ENCODE data around the gene RBFOX2.

RBFOX2 gene

DNA sequence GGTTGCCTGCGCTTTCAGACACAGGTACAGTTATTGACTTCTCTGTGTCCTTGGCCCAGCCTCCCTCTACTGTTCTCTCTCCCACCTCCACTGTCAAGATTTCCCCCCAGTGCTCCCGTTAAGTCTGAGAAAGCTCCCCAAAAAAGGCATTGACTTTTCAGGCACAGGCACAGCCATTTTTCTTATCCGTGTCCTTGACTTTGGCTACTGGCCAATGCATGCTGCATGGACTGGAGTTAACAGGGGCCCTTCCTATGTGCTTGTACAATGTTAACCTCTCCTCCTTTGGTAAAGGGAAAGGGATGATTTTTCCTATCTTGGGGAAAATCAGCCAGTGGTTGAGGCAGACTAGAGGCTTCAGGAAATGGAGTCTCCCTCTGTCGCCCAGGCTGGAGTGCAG, 306.7 kb downstream of the RBFOX2 start:
- TF ChIP-seq, protein P1, sequence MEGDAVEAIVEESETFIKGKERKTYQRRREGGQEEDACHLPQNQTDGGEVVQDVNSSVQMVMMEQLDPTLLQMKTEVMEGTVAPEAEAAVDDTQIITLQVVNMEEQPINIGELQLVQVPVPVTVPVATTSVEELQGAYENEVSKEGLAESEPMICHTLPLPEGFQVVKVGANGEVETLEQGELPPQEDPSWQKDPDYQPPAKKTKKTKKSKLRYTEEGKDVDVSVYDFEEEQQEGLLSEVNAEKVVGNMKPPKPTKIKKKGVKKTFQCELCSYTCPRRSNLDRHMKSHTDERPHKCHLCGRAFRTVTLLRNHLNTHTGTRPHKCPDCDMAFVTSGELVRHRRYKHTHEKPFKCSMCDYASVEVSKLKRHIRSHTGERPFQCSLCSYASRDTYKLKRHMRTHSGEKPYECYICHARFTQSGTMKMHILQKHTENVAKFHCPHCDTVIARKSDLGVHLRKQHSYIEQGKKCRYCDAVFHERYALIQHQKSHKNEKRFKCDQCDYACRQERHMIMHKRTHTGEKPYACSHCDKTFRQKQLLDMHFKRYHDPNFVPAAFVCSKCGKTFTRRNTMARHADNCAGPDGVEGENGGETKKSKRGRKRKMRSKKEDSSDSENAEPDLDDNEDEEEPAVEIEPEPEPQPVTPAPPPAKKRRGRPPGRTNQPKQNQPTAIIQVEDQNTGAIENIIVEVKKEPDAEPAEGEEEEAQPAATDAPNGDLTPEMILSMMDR (IDR thresholded peaks at IDR 0.05; ENCODE audit: low read depth, low read length), result no peak
- no peak for DNase-seq (ENCODE audit: extremely low read depth, low read depth)

DNA sequence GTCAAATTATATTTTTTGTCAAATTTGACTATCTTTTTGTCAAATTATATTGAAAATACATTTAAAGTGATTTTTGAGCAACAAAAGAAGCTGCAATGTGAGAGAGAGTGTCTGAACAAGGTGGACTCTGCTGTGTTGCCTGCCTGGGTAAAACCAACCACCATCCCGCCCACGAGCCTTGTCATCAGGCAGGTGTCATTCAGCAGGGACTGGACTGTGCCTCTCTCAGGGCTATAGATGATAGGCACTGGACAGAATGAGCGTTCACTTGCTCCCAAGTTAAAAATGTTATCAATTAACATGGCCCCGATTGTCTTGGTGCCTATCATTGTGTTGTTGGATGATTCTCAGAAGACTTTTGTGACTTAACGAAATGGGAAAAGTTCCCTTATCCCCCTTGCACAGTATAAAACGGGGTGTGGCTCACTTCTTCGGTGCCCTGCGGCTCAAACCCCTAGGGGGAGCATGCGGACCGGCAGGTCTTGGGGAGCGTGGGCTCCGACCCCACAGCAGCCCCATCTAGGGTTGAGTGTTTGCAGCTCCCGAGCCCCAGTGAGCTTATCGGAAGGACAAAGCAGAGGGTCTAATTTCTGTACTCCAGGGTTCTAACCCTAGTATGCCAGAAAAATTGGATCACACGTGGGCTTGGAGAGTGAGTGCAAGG, 309.3 kb downstream of the RBFOX2 start:
- TF ChIP-seq, protein P1 (IDR thresholded peaks at IDR 0.05; ENCODE audit: low read depth, low read length), result no peak; the same call in 1 of the 2 replicates
- DNase-seq (ENCODE audit: extremely low read depth, low read depth), result no peak

DNA sequence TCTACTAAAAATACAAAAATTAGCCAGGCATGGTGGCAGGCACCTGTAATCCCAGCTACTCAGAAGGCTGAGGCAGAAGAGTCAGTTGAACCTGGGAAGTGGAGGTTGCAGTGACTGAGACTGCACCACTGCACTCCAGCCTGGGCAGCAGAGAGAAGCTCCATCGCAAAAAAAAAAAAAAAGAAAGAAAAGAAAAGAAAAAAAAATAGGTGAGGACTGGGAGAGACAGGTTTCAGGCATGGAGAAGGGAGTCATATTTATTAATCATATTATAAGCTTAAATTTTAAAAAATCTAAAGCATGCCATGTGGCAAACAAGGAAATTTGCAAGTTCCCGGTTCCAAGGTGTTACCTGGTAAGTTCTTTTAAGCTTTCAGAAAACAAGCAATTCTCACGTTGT, 311.1 kb downstream of the RBFOX2 start, which contains the start of gene APOL5:
Gene APOL5, plus strand, starts transcription at position 301 of the 400 bp plus-strand sequence. Its CDS starts 0 bp downstream, at position 301.
- TF ChIP-seq, protein P1 (IDR thresholded peaks at IDR 0.05; ENCODE audit: low read depth, low read length), result no peak
- no peak for DNase-seq (ENCODE audit: extremely low read depth, low read depth)

DNA sequence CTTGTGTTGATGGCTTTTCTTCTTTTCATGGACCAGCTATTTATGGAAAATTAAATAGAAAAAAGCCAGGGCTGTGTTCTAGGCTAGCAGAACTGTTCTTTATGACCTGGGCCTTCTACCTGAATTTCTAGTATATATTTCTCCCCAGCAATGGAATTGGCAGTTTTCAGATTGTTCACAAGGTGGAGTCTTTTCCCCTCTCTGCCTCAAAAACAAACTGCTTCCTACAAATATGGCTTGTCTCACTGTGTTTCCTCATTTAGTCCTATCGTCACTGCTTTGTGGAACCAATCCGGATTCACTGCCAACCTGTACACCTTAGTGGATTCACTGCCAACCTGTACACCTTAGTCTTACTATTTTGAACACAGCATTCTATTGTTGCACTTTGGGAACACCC, 316.0 kb downstream of the RBFOX2 start:
- no peak for DNase-seq (ENCODE audit: extremely low read depth, low read depth)
- TF ChIP-seq, protein P1 (IDR thresholded peaks at IDR 0.05; ENCODE audit: low read depth, low read length), result no peak

DNA sequence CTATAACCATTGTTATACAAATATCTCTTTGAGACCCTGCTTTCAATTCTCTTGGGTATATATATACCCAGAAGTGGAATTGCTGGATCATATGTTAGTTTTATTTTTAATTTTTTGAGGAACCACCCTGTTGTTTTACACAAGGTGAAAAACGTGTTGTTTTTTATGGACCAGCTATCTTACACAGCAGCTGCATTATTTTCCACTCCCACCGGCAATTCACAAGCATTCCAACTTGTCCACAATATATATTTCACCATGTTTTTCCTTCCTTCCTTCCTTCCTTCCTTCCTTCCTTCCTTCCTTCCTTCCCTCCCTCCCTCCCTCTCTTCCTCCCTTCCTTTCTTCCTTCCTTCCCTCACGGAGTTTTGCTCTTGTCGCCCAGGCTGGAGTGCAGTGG, 317.3 kb downstream of the RBFOX2 start:
- TF ChIP-seq, protein P1 (IDR thresholded peaks at IDR 0.05; ENCODE audit: low read depth, low read length), result no peak
- DNase-seq (ENCODE audit: extremely low read depth, low read depth), result no peak

DNA sequence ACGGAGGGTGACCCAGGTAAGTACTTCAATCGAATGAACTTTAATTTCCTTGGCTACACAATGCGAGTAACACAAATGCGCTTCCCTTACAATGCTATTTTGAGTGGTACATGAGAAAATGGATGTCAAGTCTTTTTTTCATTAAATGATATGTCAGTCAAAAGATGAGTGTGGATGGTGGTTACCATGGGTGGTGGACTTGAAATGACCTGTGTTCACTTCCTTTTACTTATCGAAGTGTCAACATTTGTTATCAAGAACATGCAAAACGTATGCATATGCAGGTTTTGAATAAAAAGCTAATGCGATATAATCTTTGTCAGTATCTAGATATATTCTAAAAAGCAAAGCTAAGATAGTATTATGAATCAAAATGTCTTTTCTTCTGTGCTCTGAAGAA, 319.7 kb downstream of the RBFOX2 start:
- no peak for DNase-seq (ENCODE audit: extremely low read depth, low read depth)
- TF ChIP-seq, protein P1 (IDR thresholded peaks at IDR 0.05; ENCODE audit: low read depth, low read length), result no peak

DNA sequence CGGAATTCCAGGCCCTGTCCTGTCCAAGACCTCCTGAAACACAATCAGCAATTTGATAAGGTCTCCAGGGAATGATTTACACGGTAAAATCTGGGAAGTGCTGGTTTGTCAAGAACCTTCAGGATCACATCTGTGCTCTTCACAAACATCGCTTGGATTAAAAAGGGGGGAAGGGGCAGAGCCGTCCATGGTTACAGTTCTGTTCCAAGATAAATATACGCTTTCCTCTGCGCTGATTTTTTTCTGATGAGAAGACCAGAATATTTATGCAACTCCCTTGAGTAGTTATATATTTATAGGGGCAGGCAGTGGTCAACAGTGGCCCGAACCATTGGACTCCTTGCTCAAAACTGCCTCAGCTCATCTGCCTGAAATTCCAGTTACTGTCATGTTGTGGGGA, 320.2 kb downstream of the RBFOX2 start:
- DNase-seq (ENCODE audit: extremely low read depth, low read depth), result no peak
- TF ChIP-seq, protein P1 (IDR thresholded peaks at IDR 0.05; ENCODE audit: low read depth, low read length), result no peak

All from AG09319 (cell line).